NK-92 treated with Interleukin-12 subunit alpha and Interleukin-12 subunit beta, amount 100 ng/mL, for 24 hours (cell line): Measurements from ENCODE around the gene ANKFY1.
A peak's percentile ranks its signal among the peaks of the same experiment; 100 is the strongest.
"Not testable (repeated sequence)": the region's sequence is repeated elsewhere in the genome, so short reads cannot be mapped to it uniquely, and the experiment has no call there.

ENCODE experiments used
- DNase-seq: peaks from one replicate; lab custom pipeline; 2025; lab: John Stamatoyannopoulos, UW

Gene ANKFY1

DNA sequence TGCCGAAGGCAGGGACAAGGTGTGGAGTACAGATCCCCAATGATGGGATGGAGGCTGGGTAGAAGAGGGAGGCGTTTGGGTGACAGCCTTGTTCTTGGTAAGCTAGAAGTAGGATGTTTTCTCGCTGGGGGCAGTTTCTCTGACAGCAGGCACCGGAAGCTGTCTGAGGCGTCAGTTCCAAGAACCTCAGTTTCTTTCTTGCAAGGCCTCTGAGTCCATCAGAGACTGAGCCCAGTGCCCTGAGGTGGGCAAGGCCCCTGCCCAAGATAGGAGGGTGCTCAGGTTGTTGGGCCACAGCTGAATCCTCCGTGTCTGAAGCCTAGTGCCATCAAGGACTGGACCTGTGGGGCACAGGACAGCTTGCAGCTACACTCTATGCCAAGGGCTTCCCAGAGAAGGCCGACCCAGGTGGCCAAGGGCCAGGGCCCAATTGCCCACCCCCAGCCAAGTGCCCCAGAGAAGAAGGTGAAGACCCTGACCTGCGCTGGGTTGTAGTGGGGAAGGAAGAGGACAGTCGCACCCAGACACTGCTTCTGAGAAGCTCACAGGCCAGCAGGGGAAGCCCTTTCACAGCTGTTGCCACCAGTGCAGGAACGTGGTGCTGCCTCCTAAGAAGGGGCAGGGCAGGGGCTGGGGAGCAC, 107.7 kb downstream of the ANKFY1 start:
- DNase-seq, result no peak

DNA sequence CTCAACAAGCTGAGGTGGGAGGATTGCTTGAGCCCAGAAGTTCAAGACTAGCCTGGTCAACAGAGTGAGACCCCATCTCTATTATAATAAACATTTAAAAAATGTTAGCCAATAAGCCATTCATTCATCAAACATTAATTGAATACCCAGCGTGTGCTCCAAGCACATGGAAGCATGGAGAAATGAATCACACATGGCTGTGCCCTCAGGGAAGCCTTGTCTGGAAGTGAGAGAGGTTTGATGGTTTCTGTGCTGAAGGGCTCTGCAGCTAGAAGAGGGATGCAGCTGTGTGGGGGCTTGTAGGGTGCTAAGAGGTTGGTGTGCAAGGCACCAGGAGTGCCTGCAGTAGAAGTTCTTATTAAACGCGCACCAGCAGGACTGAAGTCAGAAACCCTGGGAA, 109.6 kb downstream of the ANKFY1 start:
- DNase-seq, result no peak

DNA sequence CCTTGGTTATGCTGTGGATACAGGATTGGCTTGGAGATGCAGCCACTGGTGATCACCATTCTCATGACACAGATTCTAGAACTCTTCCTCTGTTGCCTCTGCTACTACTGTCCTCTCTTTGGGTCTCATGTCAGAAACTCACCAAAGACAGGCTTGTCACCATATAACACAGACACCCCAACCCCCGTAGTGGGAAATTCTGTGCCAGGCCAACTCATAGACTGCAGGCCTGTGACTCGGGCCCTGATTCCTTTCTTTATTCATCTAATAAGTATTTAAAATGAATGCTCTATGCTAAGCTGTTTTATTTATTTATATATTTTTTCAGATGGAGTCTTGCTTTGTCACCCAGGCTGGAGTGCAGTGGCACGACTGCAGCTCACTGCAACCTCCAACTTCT, 111.3 kb downstream of the ANKFY1 start:
- no peak for DNase-seq

DNA sequence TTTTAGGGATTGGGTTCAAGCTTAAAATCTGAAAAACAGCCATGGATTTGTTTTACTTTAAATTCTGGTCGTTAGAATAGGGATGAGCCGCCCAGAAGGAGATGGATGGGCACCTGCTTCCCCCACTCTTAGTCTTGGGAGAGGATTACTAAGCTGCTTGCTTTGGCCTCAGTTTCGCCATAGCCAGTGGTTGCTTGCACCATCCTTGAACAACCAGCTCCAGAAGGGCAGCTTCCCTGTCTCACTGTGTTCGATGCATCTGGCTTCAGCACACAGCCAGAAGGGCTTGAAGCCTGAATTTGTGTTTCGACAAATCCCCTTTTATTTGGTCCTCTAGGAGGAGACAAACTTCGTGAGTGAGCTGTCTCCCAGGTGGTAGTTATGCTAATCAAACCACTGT, 113.7 kb downstream of the ANKFY1 start:
- DNase-seq, result no peak

DNA sequence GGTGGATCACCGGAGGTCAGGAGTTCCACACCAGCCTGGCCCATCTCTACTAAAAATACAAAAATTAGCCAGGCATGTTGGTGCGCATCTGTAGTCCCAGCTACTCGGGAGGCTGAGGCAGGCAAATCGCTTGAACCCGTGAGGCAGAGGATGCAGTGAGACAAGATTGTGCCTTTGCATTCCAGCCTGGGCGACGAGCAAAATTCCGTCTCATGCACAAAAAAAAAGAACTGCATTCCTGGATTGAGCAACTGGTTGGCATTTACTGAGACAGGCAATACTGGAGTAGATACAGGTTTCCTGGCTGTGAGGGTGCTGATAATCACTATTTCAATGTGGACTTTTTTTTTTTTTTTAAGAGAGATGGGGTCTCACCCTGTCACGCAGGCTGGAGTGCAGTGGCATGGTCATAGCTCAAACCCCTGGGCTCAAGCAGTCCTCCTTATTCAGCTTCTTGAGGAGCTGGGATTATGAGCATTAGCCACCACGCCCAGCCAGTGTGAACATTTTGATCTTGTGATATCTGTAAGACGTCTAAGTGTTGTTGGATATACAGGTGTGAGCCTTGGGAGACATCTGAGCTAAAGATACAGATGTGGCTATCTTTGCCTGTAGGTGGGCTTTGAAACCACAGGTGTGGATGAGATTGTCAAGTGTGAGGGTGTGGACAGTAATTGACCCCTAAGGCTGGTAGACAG, 115.0 kb downstream of the ANKFY1 start:
- no peak for DNase-seq

DNA sequence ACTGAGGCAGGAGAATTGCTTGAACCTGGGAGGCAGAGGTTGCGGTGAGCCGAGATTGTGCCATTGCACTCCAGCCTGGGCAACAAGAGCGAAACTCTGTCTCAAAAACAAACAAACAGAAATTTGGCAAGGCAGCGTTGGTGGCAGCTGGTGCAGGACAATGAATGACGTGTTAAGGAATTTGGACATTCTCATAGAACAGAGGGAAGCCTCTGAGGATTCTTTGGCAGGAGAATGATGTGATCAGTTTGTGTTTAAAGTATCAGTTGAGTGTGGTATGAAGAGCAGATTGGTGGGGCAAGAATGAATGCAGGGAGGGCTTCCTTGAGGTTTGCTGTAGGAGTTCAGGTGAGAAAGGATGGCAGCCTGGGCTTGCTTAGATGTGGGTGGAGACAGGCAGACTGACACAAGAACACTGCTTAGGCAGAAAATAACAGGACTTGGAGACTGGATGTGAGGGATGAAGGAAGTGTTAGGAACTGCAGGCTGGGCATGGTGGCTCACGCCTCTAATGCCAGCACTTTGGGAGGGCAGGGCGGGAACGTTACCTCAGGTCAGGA, 115.9 kb downstream of the ANKFY1 start:
- no peak for DNase-seq

DNA sequence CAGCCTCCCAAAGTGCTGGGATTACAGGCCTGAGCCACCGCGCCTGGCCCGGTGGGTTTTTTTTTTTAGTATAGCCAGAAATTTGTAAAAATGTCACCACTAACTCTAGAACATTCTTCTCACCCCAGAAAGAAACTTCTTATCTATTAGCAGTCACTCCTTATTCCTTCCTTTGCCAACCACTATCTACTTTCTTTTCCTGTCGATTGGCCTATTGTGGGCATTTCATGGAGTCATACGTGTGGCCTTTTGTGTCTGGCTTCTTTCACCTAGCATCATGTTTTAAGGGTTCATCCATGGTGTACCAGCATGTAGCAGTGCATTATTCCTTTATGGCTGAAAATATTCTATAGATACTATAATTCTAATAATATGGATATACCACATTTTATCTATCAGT, 117.1 kb downstream of the ANKFY1 start:
- no peak for DNase-seq

DNA sequence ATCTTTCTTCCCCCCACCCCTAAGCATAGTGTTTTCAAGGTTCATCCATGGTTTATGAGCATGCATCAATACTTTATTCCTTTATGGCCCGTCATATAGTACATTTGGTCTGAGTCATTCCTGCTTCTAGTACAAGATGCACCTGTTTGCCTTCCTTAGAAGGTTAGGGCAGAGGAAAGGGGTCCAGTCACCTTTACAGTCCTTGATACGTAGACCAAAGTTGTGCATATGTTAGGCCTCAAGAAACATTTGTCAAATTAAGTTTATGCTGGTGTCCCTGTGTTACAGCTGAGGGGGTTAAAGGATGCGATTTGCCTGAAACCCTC, 119.4 kb downstream of the ANKFY1 start:
- DNase-seq, result no peak

DNA sequence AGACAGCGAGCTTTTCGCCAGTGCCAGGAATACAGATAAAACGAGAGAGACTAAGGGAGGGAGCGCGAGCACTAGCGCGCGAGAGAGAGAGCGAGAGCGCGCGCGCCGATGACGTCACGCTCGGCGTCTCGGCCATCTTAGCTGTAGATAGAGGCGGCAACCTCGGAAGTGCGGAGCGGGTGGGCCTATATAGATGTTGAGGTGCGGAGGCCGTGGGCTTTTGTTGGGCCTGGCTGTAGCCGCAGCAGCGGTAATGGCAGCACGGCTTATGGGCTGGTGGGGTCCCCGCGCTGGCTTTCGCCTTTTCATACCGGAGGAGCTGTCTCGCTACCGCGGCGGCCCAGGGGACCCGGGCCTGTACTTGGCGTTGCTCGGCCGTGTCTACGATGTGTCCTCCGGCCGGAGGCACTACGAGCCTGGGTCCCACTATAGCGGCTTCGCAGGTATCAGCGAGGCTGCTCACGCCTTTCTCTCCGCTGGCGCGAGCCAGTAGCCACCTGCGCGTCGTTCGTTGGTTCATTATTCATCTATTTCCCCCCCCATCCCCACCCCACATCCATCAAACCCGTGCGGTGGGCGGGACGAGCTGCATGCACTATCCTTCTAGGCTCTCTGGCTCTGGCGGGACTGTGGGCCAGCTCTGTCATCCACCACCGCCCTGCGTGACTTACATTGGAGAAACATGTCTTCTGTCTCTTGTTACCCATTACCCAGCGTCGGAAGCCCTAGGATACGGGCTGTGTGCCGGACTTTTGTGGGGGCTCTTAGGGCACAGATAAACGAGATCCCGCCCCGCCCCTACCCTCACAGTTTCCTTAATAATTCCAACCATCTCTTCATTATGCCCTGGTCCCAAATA, 120.0 kb downstream of the ANKFY1 start:
- peak; percentile 68 for DNase-seq

DNA sequence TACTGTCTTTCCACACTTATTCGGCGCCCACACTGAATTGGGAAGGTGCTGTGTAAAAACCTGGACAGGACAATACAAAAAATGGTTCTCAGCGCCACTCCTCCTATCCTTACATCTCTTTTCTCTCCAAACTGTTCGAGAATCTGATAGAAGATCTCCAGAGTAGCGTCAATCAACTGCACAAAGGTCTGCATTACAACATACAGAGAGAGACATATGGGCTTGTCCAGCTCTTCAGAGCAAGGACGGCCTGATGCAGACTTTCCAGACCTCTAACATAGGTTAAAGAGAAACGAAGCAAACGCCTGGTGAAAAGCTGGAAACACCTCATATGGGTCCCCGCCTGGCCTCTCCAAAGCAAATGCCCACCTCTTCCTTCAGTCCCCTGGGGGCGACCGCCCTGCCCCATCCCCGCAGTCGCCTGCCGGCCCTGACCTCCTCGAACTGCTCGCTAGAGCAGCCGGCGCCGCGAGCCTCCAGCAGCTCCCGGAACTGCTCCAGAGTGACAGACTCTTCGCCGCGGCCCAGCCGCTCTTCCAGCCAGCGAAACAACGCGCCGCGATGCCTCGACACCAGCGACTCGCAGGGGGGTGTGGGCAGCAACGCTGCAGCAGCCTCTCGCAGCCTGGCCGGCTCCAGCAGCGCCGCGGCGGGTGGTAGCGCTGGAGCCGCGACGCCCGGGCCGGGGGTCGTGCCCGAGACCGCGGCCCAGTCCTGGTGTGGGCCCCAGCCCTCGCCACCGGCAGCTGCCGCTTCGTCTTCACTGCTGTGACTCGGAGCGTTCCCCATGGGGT, 121.5 kb downstream of the ANKFY1 start:
- DNase-seq, result peak; percentile 8

DNA sequence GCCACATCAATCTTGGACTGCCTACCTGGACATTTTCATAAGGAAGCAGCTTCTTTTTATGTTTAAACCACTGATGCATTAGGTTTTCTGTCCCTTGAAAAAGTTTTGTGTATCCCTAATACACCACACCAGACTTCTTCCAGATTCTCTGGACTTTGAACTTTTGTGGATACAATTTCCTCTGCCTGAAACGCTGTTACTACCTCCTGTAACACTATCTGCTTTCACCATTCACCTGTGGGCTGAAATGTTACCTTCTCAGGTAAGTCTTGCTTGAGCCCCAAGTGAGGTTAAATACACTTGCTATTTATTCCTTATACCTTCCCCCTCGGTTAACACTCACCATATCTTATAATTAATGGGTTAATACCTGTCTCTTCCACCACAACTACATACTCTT, 123.7 kb downstream of the ANKFY1 start:
- no peak for DNase-seq

DNA sequence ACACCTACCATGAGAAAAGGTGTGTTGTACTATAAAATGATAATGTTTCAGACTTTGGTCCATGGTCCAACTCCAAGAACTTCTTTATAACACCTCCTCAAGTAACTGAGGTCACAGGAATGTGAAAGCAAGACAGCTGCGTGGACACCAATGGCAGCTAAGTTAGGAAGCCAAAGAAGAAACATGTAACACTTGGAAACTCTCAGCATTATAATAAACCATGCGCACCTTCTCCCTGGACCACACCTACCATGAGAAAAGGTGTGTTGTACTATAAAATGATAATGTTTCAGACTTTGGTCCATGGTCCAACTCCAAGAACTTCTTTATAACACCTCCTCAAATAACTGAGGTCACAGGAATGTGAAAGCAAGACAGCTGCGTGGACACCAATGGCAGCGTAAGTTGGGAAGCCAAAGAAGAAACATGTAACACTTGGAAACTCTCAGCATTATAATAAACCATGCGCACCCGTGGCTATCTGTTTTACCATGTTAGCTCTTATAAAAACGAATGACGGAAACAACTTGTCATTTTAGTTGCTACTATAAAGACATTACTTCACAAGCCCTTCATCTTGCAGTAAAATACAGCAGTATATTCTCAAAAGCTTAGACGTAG, 124.8 kb downstream of the ANKFY1 start:
- not testable (repeated sequence) for DNase-seq

DNA sequence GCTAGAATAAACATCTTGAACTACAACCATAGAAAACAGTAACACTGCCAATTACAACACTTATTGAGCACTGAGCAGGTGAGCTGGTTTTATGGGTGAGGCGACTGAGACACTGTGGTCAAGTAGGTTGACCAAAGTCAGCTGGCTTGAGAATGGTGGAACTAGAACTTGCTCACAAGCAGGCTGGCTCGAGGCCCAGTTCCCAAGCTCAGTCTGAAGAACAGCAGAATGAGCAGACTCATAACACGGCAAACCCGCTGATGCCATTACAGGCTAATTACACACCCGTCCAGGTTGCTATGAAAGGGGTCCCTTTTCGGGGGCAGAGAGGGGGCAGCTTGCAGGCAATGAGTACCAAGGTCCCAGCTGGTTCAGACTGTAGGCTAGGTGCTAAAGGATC, 127.4 kb downstream of the ANKFY1 start:
- no peak for DNase-seq

DNA sequence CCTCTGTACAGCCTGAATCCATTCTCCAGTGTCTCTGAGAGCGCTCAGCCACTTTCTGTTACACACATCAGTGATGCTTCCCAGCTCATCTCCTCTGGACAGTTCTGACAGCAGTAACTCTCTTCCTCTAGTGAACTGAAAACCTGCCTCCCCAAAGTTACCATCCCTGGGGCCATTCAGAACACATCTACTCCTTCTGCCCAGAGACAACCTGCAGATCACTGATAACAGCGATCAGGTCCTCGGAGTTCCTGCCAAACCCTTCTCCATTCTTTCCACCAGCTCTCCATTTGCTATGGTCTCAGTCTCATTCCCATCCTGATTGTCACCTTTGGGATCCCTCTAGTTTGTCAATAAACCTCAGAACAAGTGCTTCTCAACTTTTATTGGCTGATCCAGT, 128.3 kb downstream of the ANKFY1 start:
- no peak for DNase-seq

DNA sequence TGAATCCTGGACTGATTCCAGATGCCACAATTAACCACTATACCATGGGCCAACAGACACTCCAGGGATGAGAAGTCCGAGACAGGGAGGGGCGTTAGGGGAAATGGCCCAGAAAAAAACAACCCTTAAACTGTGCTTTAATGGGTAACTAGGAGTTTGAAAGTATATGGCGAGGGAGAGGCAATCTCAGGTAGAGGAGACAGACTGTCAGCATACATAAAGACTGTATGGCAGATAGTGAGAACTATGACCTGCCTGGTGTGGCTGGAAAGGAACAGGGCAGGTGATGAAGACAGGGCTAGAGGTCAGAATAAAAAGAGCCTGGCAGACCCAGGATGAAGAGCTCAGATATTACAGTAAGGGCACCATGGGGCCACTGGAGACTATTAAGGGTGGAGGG, 129.1 kb downstream of the ANKFY1 start:
- DNase-seq, result no peak

DNA sequence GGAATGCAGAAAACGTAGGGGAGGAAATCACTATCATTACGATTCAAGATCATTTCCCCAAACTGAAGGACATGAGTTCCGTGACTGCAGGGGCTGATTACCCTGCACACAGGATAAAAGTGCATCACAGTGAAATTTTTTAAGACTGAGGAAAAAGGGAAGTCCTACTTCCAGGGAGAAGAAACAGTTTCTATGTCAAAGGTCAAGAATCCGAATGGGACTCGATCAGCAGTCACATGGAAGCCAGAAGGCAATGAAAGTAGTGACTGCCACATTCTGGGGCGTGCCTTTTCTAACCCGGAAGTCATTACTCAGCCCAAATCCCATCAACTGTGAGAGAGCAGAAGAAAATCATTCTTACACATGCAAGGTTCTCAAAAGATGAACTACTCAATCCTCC, 133.1 kb downstream of the ANKFY1 start:
- DNase-seq, result no peak

DNA sequence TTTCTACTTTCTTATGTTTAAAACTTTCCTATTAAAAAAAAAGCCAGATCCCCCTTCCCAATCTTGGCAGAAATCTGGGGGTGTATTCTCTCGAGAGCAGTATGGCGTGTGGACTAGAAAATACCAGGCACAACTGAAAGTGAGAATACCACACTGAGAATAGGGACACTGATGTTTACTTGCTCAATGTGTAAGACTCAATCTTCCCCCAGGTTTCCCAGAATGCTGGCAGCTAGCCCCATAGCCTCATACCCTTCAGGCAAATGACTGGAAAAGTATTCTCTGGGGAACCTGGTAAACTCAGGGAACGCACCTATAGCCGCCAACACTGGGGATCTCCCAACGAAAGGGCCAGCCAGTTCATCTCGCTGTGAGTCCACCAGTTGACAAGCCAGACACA, 136.2 kb downstream of the ANKFY1 start:
- DNase-seq, result no peak

DNA sequence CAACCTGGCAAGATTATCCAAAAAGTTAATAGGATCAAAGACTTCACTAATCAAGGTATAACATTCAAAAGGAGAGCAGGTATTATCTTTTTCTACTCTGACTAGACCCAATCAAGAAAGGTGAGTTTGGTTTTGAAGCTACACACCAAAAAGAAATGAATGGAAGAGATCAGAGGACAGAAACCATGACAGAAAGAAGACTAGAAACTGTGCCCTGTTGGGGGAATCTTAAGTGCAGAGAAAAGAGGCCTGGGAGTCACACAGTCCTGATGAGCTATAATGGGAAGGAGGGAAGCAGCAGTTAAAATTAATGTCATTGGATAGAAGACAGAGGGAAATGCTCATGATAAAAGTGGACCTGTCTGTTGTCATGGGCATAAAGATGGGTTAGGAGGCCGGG, 138.2 kb downstream of the ANKFY1 start:
- DNase-seq, result no peak

DNA sequence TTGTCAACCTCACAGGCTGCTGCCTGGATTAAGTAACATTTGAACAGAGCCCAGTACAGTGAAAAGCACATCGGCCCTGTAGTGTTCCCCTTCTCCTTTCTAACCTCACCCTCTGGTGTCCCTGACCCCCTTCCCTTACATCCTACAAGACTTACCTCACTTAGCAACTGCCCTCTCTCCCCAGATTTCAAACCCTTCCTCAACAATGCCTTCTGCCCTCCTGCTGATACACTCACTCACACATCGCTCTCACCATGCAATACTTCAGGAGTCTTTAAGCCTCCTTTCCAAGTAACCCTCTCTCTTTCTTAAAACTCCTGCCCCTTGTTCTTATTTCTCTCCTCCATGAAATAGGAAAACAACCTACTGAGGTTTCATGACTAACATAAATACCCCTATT, 138.8 kb downstream of the ANKFY1 start:
- DNase-seq, result no peak

DNA sequence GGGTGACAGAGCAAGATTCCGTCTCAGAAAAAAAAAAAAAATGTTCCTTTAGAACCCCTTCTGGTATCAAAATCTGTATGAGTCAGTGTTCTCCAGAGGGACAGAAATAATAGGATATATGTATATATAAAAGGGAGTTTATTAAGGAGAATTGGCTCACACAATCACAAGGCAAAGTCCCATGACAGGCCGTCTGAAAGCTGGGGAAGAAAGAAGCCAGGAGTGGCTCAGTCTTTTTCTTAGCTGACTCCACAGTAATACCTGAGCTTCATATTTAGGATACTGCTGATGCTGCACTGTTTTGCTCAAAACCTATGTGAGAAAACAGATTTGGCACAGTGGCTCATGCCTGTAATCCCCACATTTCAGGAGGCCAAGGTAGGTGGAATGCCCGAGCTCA, 143.4 kb downstream of the ANKFY1 start:
- no peak for DNase-seq

DNA sequence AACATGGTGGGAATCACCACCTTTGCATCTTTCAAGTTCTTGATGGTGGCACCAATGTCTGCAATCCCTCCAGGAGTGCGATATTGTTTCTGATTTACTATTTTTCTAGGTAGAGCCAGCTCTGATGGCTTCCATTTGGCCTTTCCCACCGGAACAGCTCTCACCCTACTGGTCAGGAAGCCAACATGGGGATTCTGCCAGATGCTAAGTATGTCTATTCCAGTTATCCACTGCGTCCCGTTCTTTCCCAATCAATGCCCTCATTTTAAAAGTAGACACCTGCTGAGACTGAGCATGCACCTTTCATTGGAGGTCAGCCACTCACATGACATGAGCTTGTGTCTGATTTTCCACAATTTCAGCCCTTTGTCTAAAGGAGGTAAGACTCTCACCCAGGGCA, 144.5 kb downstream of the ANKFY1 start:
- DNase-seq, result no peak
